K562 (cell line): ENCODE data around the gene COQ2. TPM values are rescaled to one million over a fixed set of nuclear protein-coding genes. Genes with fewer than 3 reads are reported as not detected.

Source experiments
- ATAC-seq: fragments of 200-7000 bp; cut with Tn5 transposase; 3 replicates; pipeline ENCODE4 v1.9.1; 2020; ENCODE audit warnings: moderate library complexity
- BruUV-seq: library from RNA; stranded (reverse); fragments of 400-500 nt; replicated peaks from 2 replicates; lab custom pipeline; 2021; lab: Mats Ljungman, UMichigan
- CTCF ChIA-PET: fragments of 300-600 bp; formaldehyde crosslinking; extraction: SDS; loops from one replicate; lab custom pipeline; 2021; ENCODE audit warnings: low intra/inter-chr PET ratio; lab: Yijun Ruan, JAX
- POLR2A ChIA-PET: fragments of 300-600, 350-650 bp; sonication (Branson Sonifier 250); formaldehyde crosslinking; extraction: SDS; loops from one replicate; lab custom pipeline; 2021; ENCODE audit warnings: antibody characterized with exemption, inconsistent platforms; lab: Yijun Ruan, JAX
- DNase-seq, 4 experiments: peaks; one replicate each; pipeline versions ENCODE4 v3.0.0 to v3.0.0-alpha.2; 2011 to 2018; ENCODE audit warnings: low spot score in 3 of 4, mixed read lengths in 3 of 4; ENCODE audit errors: extremely low read depth in 1 of 4
- FAIRE-seq: peaks from 2 replicates; lab custom pipeline; 2011; peaks lifted over from hg19 to GRCh38; lab: Jason Lieb, UNC
- H2AFZ ChIP-seq: 2 replicates; pipeline ENCODE4 v1.6.0; 2011; ENCODE audit warnings: low read depth, low read length, control low read depth, inconsistent platforms
- H3K27ac ChIP-seq: fragments of 200-600 bp; 3 replicates; pipeline ENCODE4 v1.8.0; 2011; ENCODE audit warnings: low read depth, mild to moderate bottlenecking, control low read depth, inconsistent platforms, low read length, moderate library complexity, mixed read lengths; ENCODE audit errors: extremely low read depth
- H3K27me3 ChIP-seq, 2 experiments: fragments of 300-600 bp in 1 of 2; 2 replicates in 1 of 2; 3 replicates in 1 of 2; pipeline versions ENCODE4 v1.6.0 to v1.8.0; 2011; ENCODE audit warnings: inconsistent platforms in 2 of 2, low read length in 2 of 2, mild to moderate bottlenecking in 1 of 2, mixed read lengths in 1 of 2, moderate library complexity in 1 of 2; ENCODE audit not compliant: control insufficient read depth in 2 of 2, insufficient read depth in 2 of 2
- H3K36me3 ChIP-seq: fragments of 300-600 bp; 3 replicates; pipeline ENCODE4 v1.8.0; 2011; ENCODE audit warnings: mild to moderate bottlenecking, low read length, inconsistent platforms; ENCODE audit not compliant: control insufficient read depth, insufficient read depth
- H3K4me1 ChIP-seq, 2 experiments: fragments of 200-600 bp in 1 of 2; replicated peaks in 1 of 2; 2 replicates in 1 of 2; 3 replicates in 1 of 2; pipeline versions ENCODE4 v1.5.1 to v1.8.0; 2011; ENCODE audit warnings: inconsistent platforms in 2 of 2, low read length in 2 of 2, mild to moderate bottlenecking in 1 of 2, mixed read lengths in 1 of 2, moderate library complexity in 1 of 2; ENCODE audit not compliant: control insufficient read depth in 2 of 2, insufficient read depth in 2 of 2
- H3K4me2 ChIP-seq: 2 replicates; pipeline ENCODE4 v1.6.1; 2011; ENCODE audit warnings: low read length, control low read depth, inconsistent platforms, mixed read lengths; ENCODE audit not compliant: insufficient read depth
- H3K4me3 ChIP-seq: fragments of 200-600 bp; sonication (generic), shearing (Covaris generic); 2 replicates; pipeline ENCODE4 v1.5.1; 2016; ENCODE audit warnings: control low read depth, inconsistent platforms
- H3K79me2 ChIP-seq: fragments of 200-600 bp; 3 replicates; pipeline ENCODE4 v1.8.0; 2011; ENCODE audit warnings: low read length, inconsistent platforms; ENCODE audit not compliant: control insufficient read depth, insufficient read depth
- H3K9ac ChIP-seq, 2 experiments: 2 replicates each; pipeline versions ENCODE4 v1.6.0 to v1.6.1; 2011; ENCODE audit warnings: low read depth in 2 of 2, low read length in 2 of 2, control low read depth in 1 of 2, inconsistent platforms in 1 of 2, mild to moderate bottlenecking in 1 of 2, mixed read lengths in 1 of 2; ENCODE audit not compliant: insufficient read depth in 1 of 2
- H3K9me1 ChIP-seq: one replicate; pipeline ENCODE4 v1.6.0; 2011; ENCODE audit warnings: inconsistent platforms, mild to moderate bottlenecking, low read length, moderate library complexity; ENCODE audit not compliant: control insufficient read depth, insufficient read depth
- H3K9me3 ChIP-seq: replicated peaks from 2 replicates; pipeline ENCODE4 v1.5.1; 2011; ENCODE audit warnings: low read depth, low read length, inconsistent platforms; ENCODE audit not compliant: control insufficient read depth, insufficient read depth
- H4K20me1 ChIP-seq: replicated peaks from 2 replicates; pipeline ENCODE4 v1.6.1; 2011; ENCODE audit warnings: low read length, inconsistent platforms, mixed read lengths; ENCODE audit not compliant: control insufficient read depth, insufficient read depth
- BHLHE40 ChIP-seq: IDR thresholded peaks from 2 replicates; pipeline ENCODE4 v1.6.1; 2011; ENCODE audit warnings: low read length, improper control_type of control experiment
- CHAMP1 ChIP-seq: fragments of 450-650 bp; IDR thresholded peaks from 2 replicates; pipeline ENCODE4 v1.6.1; 2016; ENCODE audit warnings: mild to moderate bottlenecking
- CHD4 ChIP-seq: fragments of 200-600 bp; sonication (generic); IDR thresholded peaks from 3 replicates; pipeline ENCODE4 v1.6.1; 2012; ENCODE audit warnings: low read depth, mild to moderate bottlenecking, mixed read lengths, low read length, inconsistent platforms; ENCODE audit not compliant: insufficient read depth, insufficient replicate concordance, poor library complexity, severe bottlenecking
- HLTF ChIP-seq: fragments of 450-650 bp; IDR thresholded peaks from 2 replicates; pipeline ENCODE4 v1.6.1; 2016
- RBM25 ChIP-seq: fragments of 200-400 bp; formaldehyde crosslinking; IDR thresholded peaks from 2 replicates; pipeline ENCODE4 v1.6.1; 2018; ENCODE audit warnings: low read length, low read depth, moderate library complexity; ENCODE audit not compliant: severe bottlenecking
- SRF ChIP-seq, 2 experiments: fragments of 250-450, 450-650 bp in 1 of 2; sonication (Bioruptor Pico) in 1 of 2; sonication (generic) in 1 of 2; formaldehyde crosslinking; IDR thresholded peaks; 2 replicates each; pipeline versions ENCODE4 v1.5.0 to v1.5.1; 2020 to 2022; ENCODE audit warnings: mild to moderate bottlenecking in 1 of 2, missing genetic modification reagents in 1 of 2
- TARDBP ChIP-seq: fragments of 450-650 bp; IDR thresholded peaks from 2 replicates; pipeline ENCODE4 v1.6.1; 2016
- TEAD4 ChIP-seq, 2 experiments: sonication (generic) in 1 of 2; formaldehyde crosslinking in 1 of 2; IDR thresholded peaks; 2 replicates each; pipeline versions ENCODE4 v1.6.1 to v1.8.0; 2012 to 2022; ENCODE audit warnings: borderline replicate concordance in 1 of 2, inconsistent platforms in 1 of 2, low read length in 1 of 2, mild to moderate bottlenecking in 1 of 2, missing genetic modification reagents in 1 of 2
- ZNF655 ChIP-seq: fragments of 250-450 bp; sonication (Bioruptor Pico); IDR thresholded peaks from 2 replicates; pipeline ENCODE4 v1.5.0; 2021
- ZSCAN32 ChIP-seq: fragments of 450-650 bp; formaldehyde crosslinking; IDR thresholded peaks from 2 replicates; pipeline ENCODE4 v1.4.0; 2020; ENCODE audit warnings: mild to moderate bottlenecking, moderate library complexity
- WGBS: fragments of 100-300 bp; shearing (Covaris generic); methylation state at CpG from one replicate; pipeline ENCODE4 v1.1.6; 2016; ENCODE audit warnings: low coverage, mixed read lengths; ENCODE audit not compliant: insufficient coverage; ENCODE audit errors: missing lambda C conversion rate; 5-methylcytosine and 5-hydroxymethylcytosine counted together
- in situ Hi-C: fragments of 300-500 bp; cut with MboI; formaldehyde crosslinking; loops from 4 replicates; pipeline ENCODE4 v1.15.0; 2018; ENCODE audit warnings: inconsistent platforms, mixed read lengths
- intact Hi-C: fragments of 100-400 bp; cut with micrococcal nuclease; formaldehyde crosslinking; loops from 2 replicates; pipeline ENCODE4 v1.14.2; 2022
- polyA plus RNA-seq, 8 experiments: library from polyadenylated mRNA; depleted of rRNA in 4 of 8; stranded (reverse) in 5 of 8; unstranded in 3 of 8; fragments of >200 nt; fragmentation: Nextera tagmentation in 2 of 8; fragmentation: Illumina TruSeq in 1 of 8; extraction: Ambion mirVana in 2 of 8; extraction: Trizol in 1 of 8; gene quantifications; 2 replicates each; pipeline versions ENCODE4 v1.2.1 to v1.2.3, GENCODE V29; 2011 to 2014; ENCODE audit warnings: inconsistent platforms in 1 of 8, missing spikeins in 1 of 8
- total RNA-seq, 7 experiments: library from RNA; depleted of rRNA in 6 of 7; stranded (reverse); fragments of >200 nt in 6 of 7; fragmentation: Illumina TruSeq in 2 of 7; extraction: Trizol in 2 of 7; gene quantifications; 2 replicates each; pipeline versions ENCODE4 v1.2.1 to v1.2.3, GENCODE V29; 2011 to 2021; ENCODE audit warnings: low replicate concordance in 1 of 7
- TF ChIP-seq, protein P1 (sequence below): fragments of 450-650 bp; formaldehyde crosslinking; IDR thresholded peaks from 2 replicates; pipeline ENCODE4 v1.4.0; 2020; ENCODE audit warnings: mild to moderate bottlenecking, moderate library complexity
- TF ChIP-seq, protein P2 (sequence below), 2 experiments: fragments of 450-650 bp; IDR thresholded peaks; 2 replicates each; pipeline ENCODE4 v1.6.1; 2016

Gene COQ2
- total and polyA plus RNA-seq, 9 of the 15 experiments (the other 6 are each of a cell fraction or from before 2014, with no cell fraction given): 1.9 to 13.5 (median 11.8) TPM

DNA sequence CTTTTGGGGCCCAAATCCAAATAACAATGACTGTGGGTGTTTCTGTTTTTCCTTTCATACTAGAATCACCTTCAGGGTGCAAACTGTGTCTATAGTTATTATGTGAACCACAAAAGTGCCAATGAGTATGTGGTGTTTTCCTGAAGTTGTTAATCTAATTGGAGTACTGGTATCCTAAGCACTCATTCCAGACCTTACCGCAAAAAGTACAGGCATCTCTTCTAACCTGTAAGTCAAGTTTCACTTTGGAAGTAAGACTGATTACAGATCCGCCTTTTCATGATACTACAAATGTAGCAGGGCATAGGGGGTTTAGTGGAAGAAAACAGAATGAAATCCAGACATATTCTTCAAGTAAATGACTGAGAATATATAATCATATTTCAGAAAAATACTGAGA, 16.1 kb downstream of the COQ2 start:
- DNase-seq (no peak), ATAC-seq (no peak), FAIRE-seq (no peak)
- no peak overlapping the region for H2AFZ ChIP-seq
- POLR2A ChIA-PET: no interaction called here
- H4K20me1 ChIP-seq: no peaks in the 10 kb centered on the region
- no peak overlapping the region for H3K4me3 ChIP-seq
- WGBS: 68% methylated on average over 2 of the region's 2 CpGs
- H3K9me3 ChIP-seq: no peaks in the 10 kb centered on the region
- H3K27ac ChIP-seq: no peak overlapping the region
- H3K9me1 ChIP-seq: no peaks in the 10 kb centered on the region
- no peaks in the 10 kb centered on the region for H3K79me2 ChIP-seq
- CTCF ChIA-PET: no interaction called here
- H3K27me3 ChIP-seq: no peaks in the 10 kb centered on the region
- no peak overlapping the region for H3K4me2 ChIP-seq
- no TSS peak for BruUV-seq
- H3K36me3 ChIP-seq: peaks cover 28% of the 10 kb centered on the region; the same call in 2 of the 3 replicates
- intact Hi-C loops: no loop called here
- H3K4me1 ChIP-seq: no peaks in the 10 kb centered on the region; a peak in 1 of 5 replicates
- in situ Hi-C loops: no loop called here
- H3K9ac ChIP-seq: no peak overlapping the region
- TF ChIP-seq, protein P1, sequence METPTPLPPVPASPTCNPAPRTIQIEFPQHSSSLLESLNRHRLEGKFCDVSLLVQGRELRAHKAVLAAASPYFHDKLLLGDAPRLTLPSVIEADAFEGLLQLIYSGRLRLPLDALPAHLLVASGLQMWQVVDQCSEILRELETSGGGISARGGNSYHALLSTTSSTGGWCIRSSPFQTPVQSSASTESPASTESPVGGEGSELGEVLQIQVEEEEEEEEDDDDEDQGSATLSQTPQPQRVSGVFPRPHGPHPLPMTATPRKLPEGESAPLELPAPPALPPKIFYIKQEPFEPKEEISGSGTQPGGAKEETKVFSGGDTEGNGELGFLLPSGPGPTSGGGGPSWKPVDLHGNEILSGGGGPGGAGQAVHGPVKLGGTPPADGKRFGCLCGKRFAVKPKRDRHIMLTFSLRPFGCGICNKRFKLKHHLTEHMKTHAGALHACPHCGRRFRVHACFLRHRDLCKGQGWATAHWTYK (CRISPR knock-in tag): no peak
- TF ChIP-seq ZSCAN32 (CRISPR knock-in tag): no peak
- TF ChIP-seq, protein P2, sequence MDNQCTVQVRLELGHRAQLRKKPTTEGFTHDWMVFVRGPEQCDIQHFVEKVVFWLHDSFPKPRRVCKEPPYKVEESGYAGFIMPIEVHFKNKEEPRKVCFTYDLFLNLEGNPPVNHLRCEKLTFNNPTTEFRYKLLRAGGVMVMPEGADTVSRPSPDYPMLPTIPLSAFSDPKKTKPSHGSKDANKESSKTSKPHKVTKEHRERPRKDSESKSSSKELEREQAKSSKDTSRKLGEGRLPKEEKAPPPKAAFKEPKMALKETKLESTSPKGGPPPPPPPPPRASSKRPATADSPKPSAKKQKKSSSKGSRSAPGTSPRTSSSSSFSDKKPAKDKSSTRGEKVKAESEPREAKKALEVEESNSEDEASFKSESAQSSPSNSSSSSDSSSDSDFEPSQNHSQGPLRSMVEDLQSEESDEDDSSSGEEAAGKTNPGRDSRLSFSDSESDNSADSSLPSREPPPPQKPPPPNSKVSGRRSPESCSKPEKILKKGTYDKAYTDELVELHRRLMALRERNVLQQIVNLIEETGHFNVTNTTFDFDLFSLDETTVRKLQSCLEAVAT (IDR thresholded peaks at IDR 0.05): no peak
- TF ChIP-seq BHLHE40: no peak
- TF ChIP-seq RBM25: no peak
- no peak for TF ChIP-seq TARDBP
- no peak for TF ChIP-seq SRF (CRISPR knock-in tag; IDR thresholded peaks at IDR 0.05)
- no peak for TF ChIP-seq ZNF655 (CRISPR knock-in tag)
- no peak for TF ChIP-seq CHD4
- TF ChIP-seq HLTF: no peak
- no peak for TF ChIP-seq TEAD4 (IDR thresholded peaks at IDR 0.05; ENCODE audit: low read length)
- no peak for TF ChIP-seq TEAD4 (CRISPR knock-in tag; IDR thresholded peaks at IDR 0.05; ENCODE audit: borderline replicate concordance)
- no peak for TF ChIP-seq CHAMP1
